ENCODE results near the gene LEMD3.

- TF ChIP-seq CTCF (IDR thresholded peaks at IDR 0.05 in 4 of 5, conservative IDR thresholded peaks at IDR 0.05 in 1 of 5) (no peak), POLR2A (IDR thresholded peaks at IDR 0.05) (no peak)
Measured at GRCh38 chr12:65155784-65156183, 13.6 kb upstream of the LEMD3 start.
